Cortex of kidney (tissue), 1 donor: ENCODE data around the gene RIN3.
"Not testable (repeated sequence)": the region's sequence is repeated elsewhere in the genome, so short reads cannot be mapped to it uniquely, and the experiment has no call there.

Experiments used
- DNase-seq: peaks from one replicate; lab custom pipeline; 2025; lab: John Stamatoyannopoulos, UW

The RIN3 gene

GRCh38 chr14:92714739-92715307 is 201.2 kb downstream of the RIN3 start:
- DNase-seq = not testable (repeated sequence)

GRCh38 chr14:92716131-92716530 is 202.6 kb downstream of the RIN3 start:
- no peak for DNase-seq

- DNase-seq = no peak
Observed at GRCh38 chr14:92717571-92718042, 204.0 kb downstream of the RIN3 start.

- no peak for DNase-seq
Observed at GRCh38 chr14:92718664-92719063, 205.1 kb downstream of the RIN3 start.

- no peak for DNase-seq
Observed at GRCh38 chr14:92719421-92719820, 205.8 kb downstream of the RIN3 start.

GRCh38 chr14:92719890-92720323 is 206.3 kb downstream of the RIN3 start:
- DNase-seq = no peak

- no peak for DNase-seq
Observed at GRCh38 chr14:92724516-92725340, 211.1 kb downstream of the RIN3 start.

GRCh38 chr14:92726135-92726932 is 212.8 kb downstream of the RIN3 start:
- no peak for DNase-seq

GRCh38 chr14:92726933-92727262 is 213.3 kb downstream of the RIN3 start:
- no peak for DNase-seq

- DNase-seq = no peak
Observed at GRCh38 chr14:92728759-92729364, 215.3 kb downstream of the RIN3 start.

GRCh38 chr14:92729634-92730358 is 216.2 kb downstream of the RIN3 start:
- DNase-seq = no peak

GRCh38 chr14:92731622-92732115 is 218.1 kb downstream of the RIN3 start:
- no peak for DNase-seq

- no peak for DNase-seq
Observed at GRCh38 chr14:92733007-92733406, 219.4 kb downstream of the RIN3 start.

GRCh38 chr14:92734618-92735017 is 221.0 kb downstream of the RIN3 start:
- DNase-seq = no peak

- no peak for DNase-seq
Observed at GRCh38 chr14:92735344-92735743, 221.8 kb downstream of the RIN3 start.

GRCh38 chr14:92737206-92737605 is 223.6 kb downstream of the RIN3 start:
- DNase-seq = no peak

GRCh38 chr14:92737619-92738188 is 224.1 kb downstream of the RIN3 start:
- DNase-seq = no peak
